Measurements from ENCODE around the gene AIFM3.
"Not testable (repeated sequence)": the region's sequence is repeated elsewhere in the genome, so short reads cannot be mapped to it uniquely, and the experiment has no call there.

Gene AIFM3

DNA sequence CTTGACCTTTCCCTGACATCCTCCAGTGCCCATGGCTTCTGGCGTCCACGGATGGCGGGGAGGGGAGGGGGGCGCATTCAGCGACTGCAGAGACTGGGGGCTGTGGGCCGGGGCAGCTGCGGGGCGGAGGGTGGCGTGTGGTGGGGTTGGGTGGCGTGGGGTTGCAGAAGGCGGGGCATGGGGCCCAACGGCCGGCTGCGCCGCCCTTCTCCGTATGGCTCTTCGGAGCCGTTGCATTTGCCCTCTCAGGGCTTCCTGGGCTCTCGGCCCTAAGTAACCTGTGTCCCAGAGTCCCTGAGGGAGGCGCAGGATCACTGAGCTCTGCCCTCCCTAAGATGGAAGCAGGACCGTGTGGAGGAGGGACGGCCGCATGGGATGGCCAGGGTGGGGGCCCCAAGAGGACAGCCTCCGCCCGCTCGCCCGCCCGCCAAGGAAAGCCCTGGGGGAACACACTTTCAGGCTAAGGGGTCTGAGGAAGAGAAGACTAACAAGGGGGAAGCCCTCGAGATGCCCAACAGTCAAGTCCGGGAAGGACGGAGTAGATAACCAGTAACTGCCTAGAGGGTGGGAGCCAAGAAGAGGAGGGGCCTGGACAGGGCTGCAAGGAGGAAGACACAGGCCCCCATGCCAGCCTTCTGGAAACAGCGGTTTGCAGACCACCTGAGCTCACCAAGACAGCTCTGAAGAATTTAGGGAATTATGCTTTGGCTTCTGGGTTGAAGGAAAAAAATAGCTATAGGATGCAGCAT is 9.2 kb upstream of the AIFM3 start:
- no peak for DNase-seq (ENCODE audit: low read depth in 2 of 2)

- no peak for DNase-seq (ENCODE audit: low read depth in 2 of 2)
Observed at GRCh38 chr22:20959578-20960461, 7.2 kb upstream of the AIFM3 start.

- no peak for DNase-seq (ENCODE audit: low read depth in 2 of 2)
Observed at GRCh38 chr22:20960609-20961008, 6.4 kb upstream of the AIFM3 start.

DNA sequence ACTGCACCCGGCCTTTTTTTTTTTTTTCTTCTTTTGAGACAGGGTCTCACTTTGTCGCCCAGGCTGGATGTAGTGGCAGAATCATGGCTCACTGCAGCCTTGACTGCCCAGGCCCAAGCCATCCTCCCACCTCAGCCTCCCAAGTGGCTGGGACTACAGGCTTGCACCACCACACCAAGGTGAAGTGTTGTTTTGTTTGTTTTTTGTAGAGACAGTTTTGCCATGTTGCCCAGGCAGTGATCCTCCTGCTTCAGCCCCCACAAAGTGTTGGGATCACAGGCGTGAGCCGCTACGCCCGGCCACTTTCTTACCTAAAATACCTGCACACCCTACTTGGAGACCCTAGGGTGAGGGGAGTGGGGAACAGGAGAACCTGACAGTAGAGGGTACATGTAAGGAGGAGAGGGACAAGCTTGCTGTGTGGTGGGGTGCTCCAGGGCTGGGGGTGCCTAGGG is 4.5 kb upstream of the AIFM3 start:
- no peak for DNase-seq (ENCODE audit: low read depth in 2 of 2)

GRCh38 chr22:20963201-20964052 is 3.6 kb upstream of the AIFM3 start:
- no peak for DNase-seq (ENCODE audit: low read depth in 2 of 2)

- no peak for DNase-seq (ENCODE audit: low read depth in 2 of 2)
Observed at GRCh38 chr22:20964090-20964798, 2.8 kb upstream of the AIFM3 start.

DNA sequence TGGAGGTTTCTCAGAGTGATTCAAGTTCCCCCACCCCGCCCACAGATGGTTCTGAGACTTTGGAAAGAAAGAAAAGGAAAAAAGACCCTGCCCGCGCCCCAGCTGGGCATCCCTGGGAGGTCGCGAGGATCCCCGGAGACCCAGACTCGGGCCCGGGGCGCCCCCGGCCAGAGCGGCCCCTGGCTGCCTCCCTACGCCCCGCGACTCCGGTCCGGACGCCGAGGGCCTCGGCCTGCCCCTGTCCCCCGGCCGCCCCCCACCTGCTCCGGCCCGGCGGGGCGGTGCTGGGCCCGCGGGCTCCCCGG is 2.3 kb upstream of the AIFM3 start:
- no peak for DNase-seq (ENCODE audit: low read depth in 2 of 2)

DNA sequence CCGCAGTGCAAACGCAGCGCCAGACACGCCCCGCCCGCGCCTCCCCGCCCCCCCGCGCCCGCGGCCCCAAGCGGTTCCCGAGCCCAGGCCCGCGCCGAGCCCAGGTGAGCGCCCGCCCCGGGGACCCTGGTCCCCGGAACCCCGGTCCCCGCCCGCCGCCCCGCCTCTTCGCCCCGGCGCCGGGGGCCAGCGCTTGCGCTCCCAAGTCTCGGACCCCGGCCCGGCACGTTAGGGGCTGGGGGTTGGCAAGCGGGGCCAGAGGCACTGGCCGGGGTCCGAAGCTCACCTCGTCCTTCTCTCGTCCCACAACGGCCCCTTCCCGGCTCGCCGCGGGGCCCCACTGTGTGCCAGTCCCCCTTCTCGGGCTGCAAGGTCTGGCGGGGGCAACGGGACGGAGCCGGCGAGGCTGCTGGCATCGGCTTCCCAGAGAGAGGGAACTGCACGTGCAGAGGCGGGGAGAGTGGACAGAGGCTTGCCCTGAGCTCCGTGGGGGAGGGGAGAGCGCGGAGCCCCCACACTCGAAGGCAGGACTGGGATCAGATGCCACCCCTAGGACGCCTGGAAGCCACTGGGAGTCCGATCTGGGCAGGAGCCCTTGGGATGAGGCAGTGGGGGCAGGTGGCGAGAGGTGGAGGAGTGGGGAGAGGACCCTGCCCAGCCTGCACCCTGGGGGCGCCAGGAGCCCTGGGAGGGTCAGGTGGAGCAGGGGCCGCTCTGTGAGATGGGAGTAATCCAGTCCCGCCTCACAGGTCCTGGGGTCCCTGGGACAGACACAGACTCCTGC is 1.8 kb upstream of the AIFM3 start:
- DNase-seq (ENCODE audit: low read depth in 2 of 2), result no peak

- DNase-seq (ENCODE audit: low read depth in 2 of 2), result no peak
Observed at GRCh38 chr22:20965888-20966855, 883 bp upstream of the AIFM3 start.

GRCh38 chr22:20967697-20968211 is 699 bp downstream of the AIFM3 start:
- DNase-seq (ENCODE audit: low read depth in 2 of 2), result no peak

GRCh38 chr22:20968281-20968977 is 1.4 kb downstream of the AIFM3 start:
- DNase-seq (ENCODE audit: low read depth in 2 of 2), result no peak

DNA sequence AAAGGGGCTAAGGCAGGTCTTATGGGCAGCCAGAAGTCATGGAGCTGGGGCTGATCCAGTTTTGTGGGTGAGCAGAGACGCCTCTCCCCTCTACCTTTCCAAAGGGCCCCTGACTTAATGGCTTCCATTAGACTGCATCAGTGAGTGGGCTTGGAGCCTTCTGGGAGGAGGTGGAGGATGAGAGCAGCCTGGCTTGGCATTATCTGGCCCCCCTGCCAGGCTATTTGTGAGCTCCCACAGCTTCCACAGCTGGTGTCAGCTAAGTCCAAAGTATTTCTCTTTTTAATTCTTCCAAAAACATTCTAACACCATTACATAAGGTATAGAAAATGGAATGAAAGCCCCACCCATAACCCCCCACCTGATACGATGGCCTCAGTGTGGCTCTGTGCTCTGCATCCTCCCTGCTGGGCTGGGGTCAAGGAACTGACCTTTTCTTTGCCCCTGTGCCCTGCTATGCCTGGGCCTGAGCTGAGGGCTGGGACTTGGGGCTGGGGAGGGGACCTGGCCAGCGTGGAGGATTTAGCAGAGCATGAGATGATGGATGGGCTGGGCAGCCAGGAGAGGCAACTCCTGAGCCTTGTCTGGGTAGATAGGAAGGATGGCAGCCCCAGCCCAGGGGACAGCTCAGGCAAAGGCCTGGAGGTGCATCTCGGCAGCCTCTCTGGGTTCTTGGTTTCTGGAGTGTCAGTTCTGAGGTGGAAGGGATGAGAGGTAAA is 4.0 kb downstream of the AIFM3 start:
- no peak for DNase-seq (ENCODE audit: low read depth in 2 of 2)

GRCh38 chr22:20972014-20972694 is 5.1 kb downstream of the AIFM3 start:
- not testable (repeated sequence) for DNase-seq (ENCODE audit: low read depth in 2 of 2)

- no peak for DNase-seq (ENCODE audit: low read depth in 2 of 2)
Observed at GRCh38 chr22:20972933-20973577, 6.0 kb downstream of the AIFM3 start.

DNA sequence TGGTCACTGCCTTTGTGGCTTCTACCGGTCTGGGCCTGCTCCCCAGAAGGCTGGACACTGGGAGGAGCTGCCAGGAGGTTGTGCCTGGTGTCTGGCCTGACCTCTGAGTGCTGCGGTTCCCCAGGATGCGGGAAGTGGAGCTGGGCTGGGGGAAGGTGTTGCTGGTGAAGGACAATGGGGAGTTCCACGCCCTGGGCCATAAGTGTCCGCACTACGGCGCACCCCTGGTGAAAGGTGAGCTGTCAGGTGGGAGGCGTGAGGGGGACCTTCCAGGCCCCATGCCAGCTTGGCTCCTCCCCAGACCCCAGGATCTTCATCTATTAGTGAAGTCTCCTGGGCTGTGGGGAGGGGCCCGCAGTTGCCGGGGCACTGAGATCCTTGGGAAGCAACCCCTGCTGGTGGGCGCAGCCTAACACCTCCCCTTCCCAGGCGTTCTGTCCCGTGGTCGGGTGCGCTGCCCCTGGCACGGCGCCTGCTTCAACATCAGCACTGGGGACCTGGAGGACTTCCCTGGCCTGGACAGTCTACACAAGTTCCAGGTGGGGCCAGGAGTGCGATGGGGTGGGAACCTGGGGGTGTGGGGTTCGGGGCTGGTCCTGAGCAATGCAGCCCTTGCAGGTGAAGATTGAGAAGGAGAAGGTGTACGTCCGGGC is 6.7 kb downstream of the AIFM3 start:
- DNase-seq (ENCODE audit: low read depth in 2 of 2), result no peak

DNA sequence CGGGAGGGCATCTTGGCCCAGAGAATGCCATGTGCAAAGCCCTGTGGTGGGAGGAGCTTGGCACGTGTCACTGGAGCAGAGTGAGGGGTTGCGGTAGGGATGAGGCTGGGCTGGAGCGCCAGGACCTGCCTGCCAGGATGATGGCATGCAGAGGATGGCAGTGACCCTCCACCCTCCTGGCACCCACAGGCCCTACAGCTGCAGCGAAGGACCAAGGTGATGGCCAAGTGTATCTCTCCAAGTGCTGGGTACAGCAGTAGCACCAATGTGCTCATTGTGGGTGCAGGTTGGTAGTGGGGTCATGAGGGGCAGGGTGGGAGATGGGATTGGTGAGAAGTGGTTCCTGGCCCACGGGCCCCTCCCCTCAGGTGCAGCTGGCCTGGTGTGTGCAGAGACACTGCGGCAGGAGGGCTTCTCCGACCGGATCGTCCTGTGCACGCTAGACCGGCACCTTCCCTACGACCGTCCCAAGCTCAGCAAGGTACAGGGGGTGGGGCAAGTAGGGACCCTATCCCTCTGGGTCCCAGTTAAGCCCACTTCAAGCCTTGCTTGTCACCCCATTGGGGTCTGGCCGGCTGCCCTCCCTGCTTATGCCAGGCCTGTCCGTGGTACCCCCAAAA is 7.4 kb downstream of the AIFM3 start:
- no peak for DNase-seq (ENCODE audit: low read depth in 2 of 2)
